ENCODE measurements around the gene FBXO44. TPM values are rescaled to one million over a fixed set of nuclear protein-coding genes. Genes with fewer than 3 reads are reported as not detected.

FBXO44 gene
- polyA plus RNA-seq, 1 donor from 2014 or later = 119 TPM

DNA sequence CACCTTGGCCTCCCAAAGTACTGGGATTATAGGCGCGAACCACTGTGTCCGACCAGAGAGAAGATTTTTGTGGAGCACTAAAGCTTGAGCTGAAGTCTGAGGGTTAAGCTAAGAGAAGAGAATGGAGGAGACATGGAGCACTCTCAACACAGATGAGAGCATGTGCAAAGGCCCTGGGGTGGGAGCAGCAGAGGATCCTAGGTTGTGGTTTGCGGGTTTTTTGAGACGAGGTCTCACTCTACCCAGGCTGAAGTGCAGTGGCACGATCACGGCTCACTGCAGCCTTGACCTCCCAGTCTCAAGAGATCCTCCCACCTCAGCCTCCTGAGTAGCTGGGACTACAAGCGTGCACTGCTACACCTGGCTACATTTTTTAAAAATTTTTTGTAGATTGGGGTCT, 31.0 kb upstream of the FBXO44 start:
- Histone ChIP-seq H3F3A (ENCODE audit: insufficient read depth, low read length, poor library complexity, severe bottlenecking) (no peaks in the 10 kb centered on the region), H4K20me1 (ENCODE audit: insufficient read depth) (no peaks in the 10 kb centered on the region), H3K36me3 (ENCODE audit: insufficient read depth, low read length) (no peaks in the 10 kb centered on the region), H3K27ac (ENCODE audit: low read length) (no peak overlapping the region), H3K9me2 (ENCODE audit: insufficient read depth, low read length) (no peaks in the 10 kb centered on the region), H3K9ac (ENCODE audit: low read length) (no peak overlapping the region), H3K79me2 (replicated peaks; ENCODE audit: insufficient read depth, low read length) (no peaks in the 10 kb centered on the region), H3K4me3 (ENCODE audit: low read length) (no peak overlapping the region), H2AFZ (ENCODE audit: low read depth, low read length) (no peak overlapping the region), H3K4me2 (ENCODE audit: low read length) (no peak overlapping the region), H3K27me3 (ENCODE audit: insufficient read depth, low read depth, low read length) (no peaks in the 10 kb centered on the region), H3K9me3 (ENCODE audit: low read length) (no peaks in the 10 kb centered on the region)
- TF ChIP-seq SMC3 (conservative IDR thresholded peaks at IDR 0.05; ENCODE audit: poor library complexity) (no peak), RAD21 (conservative IDR thresholded peaks at IDR 0.05) (no peak), MXI1 (conservative IDR thresholded peaks at IDR 0.05; ENCODE audit: poor library complexity, severe bottlenecking) (no peak), EZH2 (IDR thresholded peaks at IDR 0.05; ENCODE audit: borderline replicate concordance, insufficient read depth, low read length, poor library complexity, severe bottlenecking) (no peak), REST (IDR thresholded peaks at IDR 0.05; ENCODE audit: borderline replicate concordance) (no peak), TAF1 (IDR thresholded peaks at IDR 0.05; ENCODE audit: low read depth) (no peak)
- TF ChIP-seq, protein P1, sequence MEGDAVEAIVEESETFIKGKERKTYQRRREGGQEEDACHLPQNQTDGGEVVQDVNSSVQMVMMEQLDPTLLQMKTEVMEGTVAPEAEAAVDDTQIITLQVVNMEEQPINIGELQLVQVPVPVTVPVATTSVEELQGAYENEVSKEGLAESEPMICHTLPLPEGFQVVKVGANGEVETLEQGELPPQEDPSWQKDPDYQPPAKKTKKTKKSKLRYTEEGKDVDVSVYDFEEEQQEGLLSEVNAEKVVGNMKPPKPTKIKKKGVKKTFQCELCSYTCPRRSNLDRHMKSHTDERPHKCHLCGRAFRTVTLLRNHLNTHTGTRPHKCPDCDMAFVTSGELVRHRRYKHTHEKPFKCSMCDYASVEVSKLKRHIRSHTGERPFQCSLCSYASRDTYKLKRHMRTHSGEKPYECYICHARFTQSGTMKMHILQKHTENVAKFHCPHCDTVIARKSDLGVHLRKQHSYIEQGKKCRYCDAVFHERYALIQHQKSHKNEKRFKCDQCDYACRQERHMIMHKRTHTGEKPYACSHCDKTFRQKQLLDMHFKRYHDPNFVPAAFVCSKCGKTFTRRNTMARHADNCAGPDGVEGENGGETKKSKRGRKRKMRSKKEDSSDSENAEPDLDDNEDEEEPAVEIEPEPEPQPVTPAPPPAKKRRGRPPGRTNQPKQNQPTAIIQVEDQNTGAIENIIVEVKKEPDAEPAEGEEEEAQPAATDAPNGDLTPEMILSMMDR (IDR thresholded peaks at IDR 0.05; ENCODE audit: poor library complexity, severe bottlenecking) = no peak

DNA sequence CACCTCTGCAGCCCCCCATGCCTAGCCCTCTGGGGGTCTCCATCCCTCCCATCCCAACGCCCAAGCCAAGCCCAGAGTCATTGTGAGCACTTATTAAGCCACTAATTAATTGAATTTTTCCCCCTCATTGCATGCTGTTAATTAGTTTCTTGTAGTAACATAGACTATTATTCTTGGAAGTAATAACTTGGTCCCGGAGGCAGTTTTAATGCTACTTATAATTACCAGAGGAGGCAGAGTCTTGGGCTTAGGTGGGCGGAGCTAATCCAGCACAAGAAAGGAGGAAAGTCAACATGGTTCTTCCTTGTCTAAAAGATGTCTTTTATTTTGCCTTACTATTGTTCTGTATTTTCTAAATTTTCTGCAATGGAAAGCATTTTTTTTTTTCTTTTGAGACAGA, 28.1 kb upstream of the FBXO44 start:
- no peak for TF ChIP-seq SMC3 (conservative IDR thresholded peaks at IDR 0.05; ENCODE audit: poor library complexity)
- TF ChIP-seq, protein P1 (IDR thresholded peaks at IDR 0.05; ENCODE audit: poor library complexity, severe bottlenecking) = no peak
- TF ChIP-seq POLR2AphosphoS5 (IDR thresholded peaks at IDR 0.05) = no peak
- no peak for TF ChIP-seq REST (IDR thresholded peaks at IDR 0.05; ENCODE audit: borderline replicate concordance)
- no peak for TF ChIP-seq MXI1 (conservative IDR thresholded peaks at IDR 0.05; ENCODE audit: poor library complexity, severe bottlenecking)
- TF ChIP-seq EZH2 (IDR thresholded peaks at IDR 0.05; ENCODE audit: borderline replicate concordance, insufficient read depth, low read length, poor library complexity, severe bottlenecking) = no peak
- no peak for TF ChIP-seq EP300 (conservative IDR thresholded peaks at IDR 0.05; ENCODE audit: poor library complexity, severe bottlenecking)
- TF ChIP-seq RAD21 (conservative IDR thresholded peaks at IDR 0.05) = no peak
- no peak for TF ChIP-seq TAF1 (IDR thresholded peaks at IDR 0.05; ENCODE audit: low read depth)
- Histone ChIP-seq H3K4me3 (ENCODE audit: low read length) (no peak overlapping the region), H3K9me2 (ENCODE audit: insufficient read depth, low read length) (no peaks in the 10 kb centered on the region), H3K36me3 (ENCODE audit: insufficient read depth, low read length) (no peaks in the 10 kb centered on the region), H3K27me3 (ENCODE audit: insufficient read depth, low read depth, low read length) (no peaks in the 10 kb centered on the region), H3F3A (ENCODE audit: insufficient read depth, low read length, poor library complexity, severe bottlenecking) (no peaks in the 10 kb centered on the region), H3K9me3 (ENCODE audit: low read length) (no peaks in the 10 kb centered on the region), H2AFZ (ENCODE audit: low read depth, low read length) (no peak overlapping the region), H3K4me2 (ENCODE audit: low read length) (no peak overlapping the region), H3K79me2 (replicated peaks; ENCODE audit: insufficient read depth, low read length) (no peaks in the 10 kb centered on the region), H3K27ac (ENCODE audit: low read length) (no peak overlapping the region), H4K20me1 (ENCODE audit: insufficient read depth) (no peaks in the 10 kb centered on the region), H3K9ac (ENCODE audit: low read length) (no peak overlapping the region)
